Parathyroid adenoma (tissue), 2 donors: ENCODE data around the gene LRWD1.
"Not testable (repeated sequence)": the region's sequence is repeated elsewhere in the genome, so short reads cannot be mapped to it uniquely, and the experiment has no call there.

Source experiments
- H2AFZ ChIP-seq: fragments of 300-600 bp; sonication (generic); one replicate; pipeline ENCODE4 v1.7.0; 2017; ENCODE audit warnings: antibody characterized with exemption, mild to moderate bottlenecking
- H3K27ac ChIP-seq: fragments of 300-600 bp; sonication (generic); one replicate; pipeline ENCODE4 v1.7.0; 2017
- H3K27me3 ChIP-seq: fragments of 300-600 bp; sonication (generic); one replicate; pipeline ENCODE4 v1.7.0; 2017; ENCODE audit warnings: low read length; ENCODE audit not compliant: control insufficient read depth, insufficient read depth
- H3K36me3 ChIP-seq: fragments of 300-600 bp; sonication (generic); one replicate; pipeline ENCODE4 v1.7.0; 2017; ENCODE audit warnings: low read length; ENCODE audit not compliant: control insufficient read depth, insufficient read depth
- H3K4me1 ChIP-seq: fragments of 300-600 bp; sonication (generic); one replicate; pipeline ENCODE4 v1.7.0; 2017; ENCODE audit warnings: control low read depth
- H3K4me2 ChIP-seq: fragments of 300-600 bp; sonication (generic); one replicate; pipeline ENCODE4 v1.7.0; 2017; ENCODE audit warnings: low read length
- H3K4me3 ChIP-seq: fragments of 300-600 bp; sonication (generic); one replicate; pipeline ENCODE4 v1.7.0; 2017; ENCODE audit warnings: low read depth, low read length
- H3K79me2 ChIP-seq: fragments of 300-600 bp; sonication (generic); one replicate; pipeline ENCODE4 v1.7.0; 2017; ENCODE audit warnings: control low read depth
- H3K9ac ChIP-seq: fragments of 300-600 bp; sonication (generic); one replicate; pipeline ENCODE4 v1.7.0; 2017; ENCODE audit warnings: mild to moderate bottlenecking
- H3K9me3 ChIP-seq: fragments of 300-600 bp; sonication (generic); one replicate; pipeline ENCODE4 v1.7.0; 2017; ENCODE audit warnings: low read length; ENCODE audit not compliant: control insufficient read depth
- CTCF ChIP-seq: fragments of 300-600 bp; sonication (generic); IDR thresholded peaks from one replicate; pipeline ENCODE4 v1.7.0; 2017; ENCODE audit warnings: antibody characterized with exemption, mild to moderate bottlenecking
- donor health status: primary hyperparathyroidism.

The LRWD1 gene

GRCh38 chr7:102453319-102453718 is 11.5 kb upstream of the LRWD1 start:
- Histone ChIP-seq H3K9me3 (no peaks in the 10 kb centered on the region), H3K4me3 (no peak overlapping the region), H2AFZ (no peak overlapping the region), H3K9ac (no peak overlapping the region), H3K4me1 (no peaks in the 10 kb centered on the region), H3K4me2 (no peak overlapping the region), H3K36me3 (no peaks in the 10 kb centered on the region), H3K27me3 (no peaks in the 10 kb centered on the region), H3K79me2 (no peaks in the 10 kb centered on the region), H3K27ac (no peak overlapping the region)
- no peak for TF ChIP-seq CTCF

- no peaks in the 10 kb centered on the region for H3K36me3 ChIP-seq
- no peak for TF ChIP-seq CTCF
- no peaks in the 10 kb centered on the region for H3K79me2 ChIP-seq
These were observed 10.3 kb upstream of the LRWD1 start for GRCh38 chr7:102454468-102454867.

GRCh38 chr7:102454932-102455331 is 9.9 kb upstream of the LRWD1 start:
- not testable (repeated sequence) for H3K9me3 ChIP-seq, H3K27ac ChIP-seq, H3K79me2 ChIP-seq, H2AFZ ChIP-seq, H3K4me3 ChIP-seq, H3K4me1 ChIP-seq, H3K9ac ChIP-seq, H3K4me2 ChIP-seq, H3K36me3 ChIP-seq, H3K27me3 ChIP-seq

More at GRCh38 chr7:102454468-102454867, 10.3 kb upstream of the LRWD1 start:
- Histone ChIP-seq H3K4me1 (no peaks in the 10 kb centered on the region), H3K9me3 (no peaks in the 10 kb centered on the region), H3K27ac (no peak overlapping the region), H3K27me3 (no peaks in the 10 kb centered on the region), H3K4me3 (no peak overlapping the region), H3K4me2 (no peak overlapping the region), H3K9ac (no peak overlapping the region), H2AFZ (no peak overlapping the region)

GRCh38 chr7:102455596-102455995 is 9.2 kb upstream of the LRWD1 start:
- H2AFZ ChIP-seq = no peak overlapping the region
- no peak overlapping the region for H3K4me2 ChIP-seq
- no peaks in the 10 kb centered on the region for H3K36me3 ChIP-seq
- no peaks in the 10 kb centered on the region for H3K4me1 ChIP-seq
- TF ChIP-seq CTCF = no peak
- H3K27ac ChIP-seq = no peak overlapping the region
- no peaks in the 10 kb centered on the region for H3K9me3 ChIP-seq
- no peak overlapping the region for H3K9ac ChIP-seq
- no peaks in the 10 kb centered on the region for H3K79me2 ChIP-seq
- no peaks in the 10 kb centered on the region for H3K27me3 ChIP-seq
- no peak overlapping the region for H3K4me3 ChIP-seq

- H3K36me3 ChIP-seq = no peaks in the 10 kb centered on the region
- H3K27me3 ChIP-seq = no peaks in the 10 kb centered on the region
- TF ChIP-seq CTCF = no peak
- no peaks in the 10 kb centered on the region for H3K4me1 ChIP-seq
- no peak overlapping the region for H3K4me3 ChIP-seq
- no peak overlapping the region for H3K27ac ChIP-seq
- H3K9me3 ChIP-seq = no peaks in the 10 kb centered on the region
- H3K4me2 ChIP-seq = no peak overlapping the region
- H2AFZ ChIP-seq = no peak overlapping the region
- no peak overlapping the region for H3K9ac ChIP-seq
- H3K79me2 ChIP-seq = no peaks in the 10 kb centered on the region
These were observed 8.5 kb upstream of the LRWD1 start for GRCh38 chr7:102456327-102456726.
